Stimulated activated CD8-positive, alpha-beta memory T cell treated with anti-CD3 and anti-CD28 coated beads, Interleukin-15, amount 100 ng/mL, for 1 hour (primary cell): ENCODE measurements around the gene RASGRF1.

Experiments used
- DNase-seq: peaks from one replicate; pipeline ENCODE4 v3.0.0-alpha.2; 2020; ENCODE audit warnings: low read depth

Gene RASGRF1

DNA sequence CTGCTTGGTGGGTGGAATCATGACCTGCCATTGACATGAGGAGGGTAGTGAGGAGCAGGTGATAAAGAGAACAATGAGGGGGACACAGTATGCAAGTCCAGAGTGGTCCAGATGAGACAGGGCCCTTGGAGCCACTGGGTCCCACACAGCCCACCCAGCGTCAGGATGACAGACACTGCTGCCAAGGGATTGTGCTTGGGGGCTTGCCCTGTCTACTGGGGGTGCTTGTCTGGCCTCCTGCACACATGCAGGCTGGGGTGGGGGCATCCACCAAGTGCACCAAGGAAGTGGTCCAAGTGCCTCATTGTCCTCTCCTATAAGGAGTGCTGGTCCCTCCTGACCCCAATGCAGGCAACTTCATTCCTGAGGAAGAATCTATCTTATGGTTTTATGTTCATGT lies 106.5 kb downstream of the RASGRF1 start:
- DNase-seq, result no peak

DNA sequence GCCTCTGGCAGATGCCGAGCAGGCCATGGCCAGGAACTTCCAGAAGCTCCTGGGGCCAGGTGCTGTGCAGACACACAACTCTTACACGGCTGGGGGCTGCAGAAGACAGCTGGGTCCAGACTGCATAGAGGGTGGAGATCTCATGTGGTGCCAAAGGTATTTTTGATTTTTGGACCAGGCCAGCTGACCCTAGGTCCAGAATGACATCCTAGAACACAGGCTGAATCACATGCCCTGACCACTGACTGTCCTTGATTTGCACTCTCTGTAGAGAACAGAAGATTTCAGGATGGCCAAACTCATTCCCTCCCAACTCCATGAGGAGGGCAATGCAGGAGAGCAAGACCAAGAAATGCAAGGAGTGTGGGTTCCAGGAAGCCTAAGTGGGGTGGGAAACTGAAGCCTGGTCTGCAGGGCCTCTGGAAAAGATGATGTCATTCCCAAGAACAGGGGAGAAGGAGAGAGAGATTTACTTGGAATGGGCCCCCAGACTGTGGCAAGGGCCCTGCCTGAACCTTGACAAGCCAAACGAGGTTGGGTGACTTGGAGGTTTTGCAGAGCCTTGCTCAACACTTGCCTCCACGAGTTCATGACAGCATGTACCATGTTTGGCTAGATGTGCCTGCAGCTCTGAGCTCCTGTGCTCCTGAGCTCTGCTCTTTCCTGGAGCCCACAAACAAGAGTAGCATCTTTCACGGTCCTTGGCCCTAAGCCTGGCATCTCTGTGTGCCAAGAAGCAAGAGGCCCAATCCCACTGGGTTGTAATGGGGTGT lies 107.2 kb downstream of the RASGRF1 start:
- no peak for DNase-seq

DNA sequence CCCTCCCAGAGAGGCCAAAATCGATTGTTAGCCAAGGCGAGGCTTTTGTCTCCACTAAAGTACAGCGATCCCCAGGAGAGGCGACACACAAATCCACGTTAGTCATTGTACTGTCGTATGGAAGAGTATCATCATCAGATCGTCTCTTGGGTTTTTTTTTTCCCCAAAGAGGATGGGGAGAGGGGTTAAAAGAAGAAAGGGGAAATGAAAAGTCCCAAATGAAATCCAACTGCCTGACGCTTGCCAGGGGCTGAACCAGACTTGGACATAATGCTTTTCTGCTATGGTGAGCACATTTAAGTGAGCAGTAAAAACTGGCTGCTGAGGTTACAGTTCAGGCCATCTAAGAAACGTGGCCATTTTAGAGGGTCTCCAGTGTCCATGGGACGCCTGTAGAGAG lies 107.8 kb downstream of the RASGRF1 start:
- no peak for DNase-seq

DNA sequence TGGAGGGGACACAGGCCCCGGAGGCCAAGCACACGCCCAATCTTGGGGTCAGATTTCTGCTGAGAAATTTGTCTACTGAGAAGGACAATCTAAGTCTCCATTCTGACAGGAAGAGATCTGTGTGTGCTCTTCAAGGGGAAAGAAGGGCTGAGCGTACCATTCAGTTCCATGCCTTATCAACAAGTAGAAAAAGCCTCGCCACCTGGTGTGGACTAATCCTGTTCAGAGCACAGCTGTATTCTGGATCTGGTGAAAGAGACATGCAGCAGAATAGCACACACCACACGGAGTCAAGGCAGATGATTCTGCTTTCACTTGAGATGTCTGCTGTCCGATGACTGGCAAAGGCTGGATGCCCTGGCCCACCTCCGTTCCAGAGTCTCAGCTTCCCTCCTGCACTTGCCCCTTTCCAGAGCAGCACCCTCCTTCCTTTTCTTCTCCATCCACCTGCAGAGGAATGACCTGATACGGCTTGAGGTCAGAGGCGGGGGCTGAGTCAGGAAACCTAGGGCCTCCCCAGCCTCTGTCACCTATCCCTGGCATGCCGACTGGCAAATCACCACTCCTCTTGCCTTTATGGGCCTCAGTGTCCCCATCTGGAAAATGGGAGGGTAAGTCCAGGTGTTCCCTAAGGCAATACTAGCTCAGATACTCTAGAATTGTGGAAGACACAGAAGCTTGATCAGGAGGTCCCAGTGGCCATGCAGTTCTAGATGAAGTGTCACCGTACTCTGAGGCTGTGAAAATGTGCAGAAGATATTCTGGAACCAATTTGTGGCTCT lies 108.9 kb downstream of the RASGRF1 start:
- no peak for DNase-seq

DNA sequence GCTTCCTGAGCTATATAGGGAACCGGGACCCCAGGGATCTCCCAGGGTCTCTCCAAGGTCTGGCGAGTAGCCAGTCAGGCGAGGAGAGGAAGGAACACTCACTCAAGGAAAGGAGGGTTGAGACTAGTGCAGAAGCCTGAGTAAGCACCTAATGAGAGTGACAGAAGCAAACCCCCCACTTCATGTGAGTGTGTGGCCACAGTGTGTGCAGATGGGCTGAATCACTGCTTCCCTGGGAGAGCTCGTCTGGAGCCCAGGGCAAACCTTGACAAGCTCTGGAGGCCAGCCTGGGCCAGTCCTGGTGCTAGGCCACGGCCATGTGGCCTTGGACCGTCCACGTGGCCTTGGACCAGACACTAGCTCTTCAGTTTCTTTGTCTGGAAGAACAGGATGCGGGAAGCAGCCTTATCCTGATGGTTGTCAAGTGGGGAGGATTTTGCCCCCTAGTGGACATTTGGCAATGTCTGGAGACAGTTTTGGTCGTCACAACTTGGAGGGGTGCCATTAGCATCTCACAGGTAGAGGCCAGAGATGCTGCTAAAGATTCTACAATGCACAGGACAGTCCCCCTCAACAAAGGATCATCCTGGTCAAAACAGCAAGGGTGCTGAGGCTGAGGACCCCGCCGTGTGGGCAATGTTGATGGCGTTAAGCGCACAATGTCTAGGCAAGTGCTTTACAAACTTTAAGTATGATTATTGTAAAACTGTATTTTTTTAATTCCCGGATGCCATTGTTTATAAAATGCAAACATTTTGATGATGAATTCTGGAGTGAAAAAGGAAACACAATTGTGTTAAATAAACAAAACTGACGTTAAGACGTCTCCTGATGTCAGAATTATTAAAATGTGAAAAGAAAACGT lies 110.9 kb downstream of the RASGRF1 start:
- no peak for DNase-seq

DNA sequence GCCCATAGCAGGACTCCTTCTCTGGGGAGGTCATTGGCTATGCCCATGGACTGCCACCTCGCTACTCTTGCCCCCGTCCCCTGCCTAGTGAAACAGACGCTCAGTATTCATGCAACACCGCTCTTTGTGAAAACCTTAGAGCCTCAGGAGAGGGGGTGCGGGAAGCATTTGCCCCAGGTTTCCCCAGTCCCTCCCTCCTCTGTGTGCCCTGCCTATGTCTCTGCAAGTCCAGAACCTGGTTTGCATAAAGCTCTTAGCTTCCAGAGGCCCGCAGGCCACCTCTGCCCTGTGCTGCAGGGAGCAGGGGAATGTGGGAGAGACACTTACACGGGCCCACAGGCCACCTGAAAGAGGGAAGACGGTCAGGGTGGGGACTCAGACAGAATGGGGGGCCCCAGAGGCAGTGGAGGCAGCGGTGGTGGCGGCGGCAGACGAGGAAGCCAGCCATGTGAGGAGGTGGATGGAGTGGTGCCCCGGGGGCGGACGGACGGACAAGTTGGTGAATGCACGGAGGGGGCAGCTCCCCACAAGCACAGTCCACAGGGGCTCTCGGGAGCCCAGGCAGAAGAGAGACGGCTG lies 111.9 kb downstream of the RASGRF1 start:
- no peak for DNase-seq

DNA sequence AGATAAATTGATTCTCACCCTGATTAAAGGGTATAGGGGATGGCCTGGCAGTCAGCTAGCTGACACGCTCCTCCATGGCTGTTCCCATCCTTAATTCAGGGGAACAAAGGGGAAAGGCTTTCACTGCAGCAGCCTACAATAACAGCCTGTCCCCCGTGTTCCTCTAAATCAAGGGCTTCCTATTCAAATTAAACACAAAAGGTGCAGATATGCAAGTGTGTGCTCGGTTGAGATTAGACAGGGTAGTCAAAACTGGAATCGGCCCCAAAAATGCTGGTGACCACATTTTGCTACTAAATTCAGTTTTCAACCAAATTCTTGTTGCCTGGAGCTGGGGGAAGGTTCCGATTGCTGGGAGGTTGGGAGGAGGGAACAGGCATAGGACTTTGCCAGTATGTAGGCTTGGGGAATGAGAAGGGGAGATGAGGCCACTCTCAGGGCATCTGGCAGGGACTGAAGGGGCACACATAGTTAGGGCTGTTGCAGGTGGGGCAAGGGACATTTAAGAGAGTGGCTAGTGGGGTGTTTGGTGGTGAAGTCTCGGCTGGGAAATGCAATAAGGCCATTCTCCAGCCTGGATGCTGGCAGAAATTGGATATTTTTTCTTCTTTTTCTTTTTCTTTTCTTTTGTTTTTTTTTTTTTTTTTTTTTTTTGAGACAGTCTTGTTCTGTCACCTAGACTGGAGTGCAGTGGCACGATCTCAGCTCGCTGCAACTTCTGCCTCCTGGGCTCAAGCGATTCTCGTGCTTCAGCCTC lies 112.8 kb downstream of the RASGRF1 start:
- no peak for DNase-seq

DNA sequence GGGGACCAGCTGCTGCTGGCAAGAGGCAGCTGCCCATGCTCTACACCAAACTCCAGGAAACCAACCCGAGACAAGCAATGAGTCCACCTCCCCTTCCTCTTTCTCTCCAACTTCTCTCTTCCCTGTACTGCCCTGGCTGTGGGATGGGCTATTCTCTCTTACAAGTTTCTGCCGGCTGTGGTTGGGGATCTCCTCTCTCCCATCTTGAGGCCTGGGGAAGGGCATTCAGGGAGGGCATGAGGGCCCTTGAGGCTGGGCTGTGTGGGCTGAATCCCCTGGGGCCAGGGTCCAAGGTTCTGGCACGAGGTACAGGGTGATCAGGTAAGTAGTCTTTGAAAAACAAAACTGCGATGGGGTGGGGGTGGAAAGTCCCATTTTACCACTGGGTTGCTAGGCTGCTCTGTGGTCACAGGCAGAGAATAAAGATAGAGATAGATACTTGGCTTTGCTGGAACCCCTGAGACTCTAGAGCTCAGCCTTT lies 113.4 kb downstream of the RASGRF1 start:
- no peak for DNase-seq

DNA sequence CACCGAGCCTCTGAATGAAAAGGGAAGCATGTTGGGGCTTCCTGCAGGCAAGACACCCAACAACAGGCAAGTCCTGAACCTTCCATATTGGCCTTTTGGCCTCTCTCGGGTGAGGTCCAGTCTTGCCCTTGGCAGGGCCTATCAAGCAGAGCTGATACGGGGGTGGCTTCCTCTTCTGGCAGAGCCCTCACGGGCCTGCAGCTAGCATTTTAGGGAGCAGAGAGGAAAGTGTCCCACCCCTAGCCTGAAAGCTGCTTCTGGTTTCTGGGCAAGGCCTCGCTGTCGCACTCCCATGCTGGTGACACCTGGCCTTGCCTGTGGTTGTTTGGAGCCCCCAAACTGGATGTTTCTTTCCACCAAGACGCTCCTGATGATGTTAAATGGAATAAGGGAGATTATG lies 113.9 kb downstream of the RASGRF1 start:
- DNase-seq, result no peak

DNA sequence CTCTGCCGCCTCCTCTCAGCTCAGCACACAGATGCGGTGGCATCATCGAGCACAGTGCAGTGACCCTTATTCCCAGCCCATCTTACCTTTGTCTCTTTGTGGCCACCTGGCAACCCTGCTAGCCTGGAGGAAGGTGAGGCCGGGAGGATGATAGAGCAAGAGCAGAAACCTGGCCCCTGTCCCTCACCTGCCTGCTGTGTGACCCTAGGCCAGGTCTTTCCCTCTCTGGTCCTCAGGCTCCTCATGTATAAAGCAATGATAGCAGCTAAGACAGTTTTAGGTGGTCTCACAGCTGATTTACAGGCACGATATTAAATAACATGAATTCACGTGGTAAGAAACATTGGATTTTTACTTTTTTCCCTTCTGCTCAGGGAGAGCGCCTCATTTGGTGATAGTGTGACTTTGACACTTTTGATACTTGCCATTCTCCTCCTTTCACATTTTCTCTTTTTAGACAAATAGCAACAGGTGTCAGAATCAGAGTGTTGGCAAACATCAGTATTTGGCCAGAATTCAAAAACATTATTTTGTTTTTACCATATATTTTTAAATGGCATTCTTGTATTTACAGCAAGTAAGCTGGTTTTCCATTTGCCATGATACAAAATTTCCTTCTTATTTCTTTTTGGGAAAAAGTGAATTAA lies 116.2 kb downstream of the RASGRF1 start:
- no peak for DNase-seq

DNA sequence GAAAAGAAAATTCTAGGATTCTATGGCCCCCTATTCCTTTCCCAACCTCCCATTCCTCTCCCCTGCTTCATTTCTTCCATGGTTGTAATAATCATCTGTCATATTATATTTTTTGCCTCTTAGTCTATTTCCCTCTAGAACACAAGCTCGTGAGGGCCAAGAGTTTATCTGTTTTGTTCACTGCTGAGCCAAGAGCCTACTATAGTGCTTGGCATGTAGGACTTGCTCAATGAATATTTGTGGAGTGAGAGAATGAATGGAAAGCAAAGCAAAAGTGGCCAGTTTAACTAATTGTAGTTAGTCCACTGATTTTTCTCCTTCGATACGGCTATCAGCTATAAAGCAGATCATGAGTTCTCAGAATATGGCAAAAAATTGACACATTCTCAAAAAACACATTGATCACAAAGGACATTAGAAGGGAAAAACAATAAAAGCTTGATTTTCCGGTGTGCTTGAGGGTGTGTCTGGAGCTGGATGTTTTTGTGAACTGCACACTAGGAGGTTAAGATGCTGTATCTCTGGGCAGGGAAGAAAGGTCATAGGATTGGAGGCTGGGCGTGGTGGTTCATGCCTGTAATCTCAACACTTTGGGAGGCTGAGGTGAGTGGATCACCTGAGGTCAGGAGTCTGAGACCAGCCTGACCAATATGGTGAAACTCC lies 120.8 kb downstream of the RASGRF1 start:
- DNase-seq, result no peak

DNA sequence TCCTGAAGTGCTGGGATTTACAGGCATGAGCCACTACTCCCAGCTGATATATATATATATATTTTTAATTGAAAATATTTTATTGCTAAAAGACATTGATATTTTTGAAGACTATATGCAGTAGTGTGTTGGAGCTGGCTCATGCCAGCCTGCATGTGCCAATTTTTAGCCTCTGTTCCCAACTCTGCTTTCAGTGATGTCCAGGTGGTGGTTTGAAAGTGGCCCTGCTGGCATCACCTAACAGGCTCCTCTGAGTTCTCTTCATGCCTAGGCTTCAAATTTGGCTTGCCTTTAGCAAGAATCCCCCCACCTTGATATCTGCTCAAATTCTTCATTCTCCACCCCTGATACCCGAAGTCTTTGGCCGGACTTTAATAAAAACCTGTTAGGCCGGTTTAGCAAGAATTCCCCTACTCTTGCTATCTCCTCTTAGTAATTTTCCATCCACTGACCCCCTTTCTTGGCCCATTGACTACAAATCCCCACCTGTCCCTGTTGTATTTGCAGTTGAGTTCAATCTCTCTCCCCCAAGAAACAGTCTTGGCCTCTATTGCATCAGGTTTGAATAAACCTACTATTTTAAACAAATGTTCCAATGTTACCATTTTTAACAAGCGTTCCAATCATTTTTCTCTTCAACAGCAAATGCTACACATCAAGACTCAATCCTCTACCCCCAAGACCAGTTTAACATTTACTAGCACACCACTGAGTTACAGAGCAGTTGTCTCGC lies 121.9 kb downstream of the RASGRF1 start:
- no peak for DNase-seq

DNA sequence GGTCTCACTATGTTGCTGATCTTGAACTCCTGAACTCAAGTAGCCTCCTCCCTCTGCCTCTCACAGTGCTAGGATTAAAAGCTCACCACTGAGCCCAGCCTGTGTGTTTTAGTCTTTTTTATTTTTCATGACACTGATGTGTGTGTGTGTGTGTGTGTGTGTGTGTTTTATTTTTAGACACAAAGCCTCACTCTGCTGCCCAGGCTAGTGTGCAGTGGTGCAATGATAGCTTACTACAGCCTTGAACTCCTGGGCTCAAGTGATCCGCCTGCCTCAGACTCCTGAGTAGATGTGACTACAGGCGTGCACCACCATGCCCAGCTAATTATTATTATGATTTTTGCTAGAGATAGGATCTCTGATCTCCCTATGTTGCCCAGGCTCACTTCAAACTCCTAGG lies 122.5 kb downstream of the RASGRF1 start:
- no peak for DNase-seq

DNA sequence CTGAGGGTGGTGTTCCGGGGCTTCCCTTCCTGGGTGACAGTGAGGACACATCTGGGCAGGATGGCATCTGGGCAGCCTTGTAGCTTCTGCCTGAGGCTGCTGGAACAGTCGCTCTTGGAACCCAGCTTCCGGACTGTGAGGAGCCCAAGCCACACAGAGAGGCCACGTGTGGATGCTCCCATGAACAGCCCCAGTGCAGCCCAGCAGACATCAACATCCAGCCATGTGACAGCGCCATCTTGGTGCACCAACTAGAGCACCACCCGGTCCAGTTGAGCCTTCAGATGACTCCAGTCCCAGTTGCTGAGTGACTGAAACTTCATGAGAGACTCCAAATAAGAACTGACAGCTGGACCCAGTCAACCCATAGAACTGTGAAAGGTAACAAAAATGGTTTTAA lies 130.3 kb downstream of the RASGRF1 start:
- DNase-seq, result no peak

DNA sequence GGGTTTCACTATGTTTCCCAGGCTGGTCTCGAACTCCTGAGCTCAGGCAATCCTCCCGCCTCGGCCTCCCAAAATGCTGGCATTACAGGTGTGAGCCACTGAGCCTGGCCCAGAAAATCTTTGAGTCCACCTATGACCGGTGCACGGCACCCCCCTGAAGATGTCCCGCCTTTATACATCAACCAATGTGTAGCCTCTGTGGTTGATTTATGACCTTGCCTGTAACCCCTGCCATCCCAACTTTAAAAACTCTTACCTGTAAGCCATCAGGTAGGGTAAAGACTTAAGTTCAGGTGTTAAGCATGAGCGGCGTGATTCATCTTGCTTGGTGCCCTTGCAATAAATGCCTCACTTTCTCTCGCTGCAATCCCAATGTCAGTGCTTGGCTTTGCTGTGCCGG lies 131.2 kb downstream of the RASGRF1 start:
- no peak for DNase-seq

DNA sequence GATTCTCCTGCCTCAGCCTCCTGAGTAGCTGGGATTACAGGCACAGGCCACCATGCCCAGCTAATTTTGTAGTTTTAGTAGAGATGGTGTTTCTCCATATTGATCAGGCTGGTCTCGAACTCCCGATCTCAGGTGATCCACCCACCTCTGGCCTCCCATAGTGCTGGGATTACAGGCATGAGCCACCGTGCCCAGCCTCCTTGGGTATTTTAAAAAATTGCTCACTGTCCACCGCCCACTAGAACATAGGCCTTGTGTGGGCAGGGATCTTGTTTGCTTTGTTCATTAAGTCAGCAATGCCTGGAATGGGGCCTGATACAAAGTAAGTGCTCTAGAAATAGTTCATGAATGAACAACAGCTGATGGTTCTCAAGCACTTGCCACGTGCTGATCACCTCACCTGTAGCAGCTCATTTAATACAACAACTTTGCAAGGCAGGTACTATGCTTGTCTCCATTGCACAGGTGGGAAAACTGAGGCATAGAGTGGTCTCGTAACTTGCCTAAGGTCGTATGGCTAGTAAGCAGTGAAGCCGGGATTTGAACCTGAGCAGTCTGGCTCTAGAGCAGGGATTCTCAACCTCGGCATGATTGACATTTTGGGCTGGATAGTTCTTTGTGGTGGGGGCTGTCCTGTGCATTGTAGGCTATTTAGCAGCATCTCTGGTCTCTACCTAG lies 133.0 kb downstream of the RASGRF1 start:
- no peak for DNase-seq

DNA sequence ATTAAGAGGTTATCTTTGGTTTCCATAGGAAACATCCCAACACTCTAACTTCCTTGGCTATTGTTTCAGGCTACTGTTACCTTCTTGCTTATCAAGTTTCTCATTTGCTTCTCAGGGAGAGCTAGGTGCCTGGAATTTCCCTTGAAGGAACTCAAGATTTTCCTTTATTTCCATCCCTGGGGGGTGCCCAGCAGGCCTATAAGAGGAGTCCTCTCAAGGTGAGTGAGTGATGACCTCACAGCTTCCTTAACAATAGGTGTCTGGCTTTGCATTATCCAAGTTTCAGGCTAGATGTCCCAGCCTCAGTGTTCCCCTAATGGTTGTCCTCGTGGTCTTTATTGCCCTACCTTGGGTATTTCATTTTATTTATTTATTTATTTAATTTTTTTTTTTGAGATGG lies 133.6 kb downstream of the RASGRF1 start:
- no peak for DNase-seq

DNA sequence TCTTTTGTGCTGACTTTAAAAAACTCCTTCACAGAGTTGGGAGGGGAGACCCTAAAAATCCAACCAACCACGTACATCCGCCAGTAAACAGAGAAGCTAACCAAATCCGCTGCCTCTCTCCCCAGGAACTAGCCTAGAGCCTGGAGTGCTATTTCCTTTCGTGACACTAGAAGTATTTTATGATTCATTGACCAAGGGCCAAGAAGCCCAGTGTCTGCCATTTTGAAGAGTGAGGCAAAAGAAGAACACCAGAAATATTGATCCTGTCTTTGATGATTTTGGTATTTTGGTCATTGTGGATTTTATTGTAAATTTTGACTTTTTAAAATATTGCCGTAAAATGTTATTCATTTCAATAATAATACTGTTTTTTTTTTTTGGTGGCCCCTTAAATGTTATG lies 135.2 kb downstream of the RASGRF1 start:
- no peak for DNase-seq

DNA sequence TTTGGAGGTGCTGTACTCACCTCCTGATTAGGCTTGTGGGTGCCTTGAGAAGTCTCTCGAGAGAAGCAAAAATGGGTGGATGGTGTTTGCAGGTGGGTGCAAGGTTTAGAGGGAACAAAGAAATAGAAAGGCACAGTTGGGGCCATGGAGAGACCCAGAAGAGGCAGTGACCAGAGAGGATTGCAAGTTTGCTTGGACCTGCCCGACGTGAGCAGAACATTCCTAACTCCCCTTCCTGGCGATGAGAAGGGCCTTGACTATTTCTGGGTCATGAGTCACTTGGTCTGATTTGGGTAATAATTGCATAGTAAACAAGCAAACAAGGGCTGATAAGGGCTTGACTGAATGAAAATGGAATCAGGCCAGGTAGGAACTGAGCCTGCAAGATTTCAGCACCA lies 138.7 kb downstream of the RASGRF1 start:
- no peak for DNase-seq
